Bronchial epithelial cell (primary cell): Measurements from ENCODE around the gene ZNF850. TPM values are rescaled to one million over a fixed set of nuclear protein-coding genes. Genes with fewer than 3 reads are reported as not detected.
A peak's percentile ranks its signal among the peaks of the same experiment; 100 is the strongest.

Experiments
- DNase-seq: peaks from one replicate; pipeline ENCODE4 v3.0.0-alpha.2; 2010; ENCODE audit warnings: low read depth
- FAIRE-seq: peaks from 2 replicates; lab custom pipeline; 2011; peaks lifted over from hg19 to GRCh38; lab: Jason Lieb, UNC
- H3K27me3 ChIP-seq: 2 replicates; pipeline ENCODE4 v1.5.1; 2011; ENCODE audit warnings: low read length; ENCODE audit not compliant: control insufficient read depth, insufficient read depth
- H3K36me3 ChIP-seq: 2 replicates; pipeline ENCODE4 v1.5.1; 2011; ENCODE audit warnings: low read length; ENCODE audit not compliant: control insufficient read depth, insufficient read depth
- H3K4me3 ChIP-seq: 2 replicates; pipeline ENCODE4 v1.5.1; 2011; ENCODE audit warnings: mild to moderate bottlenecking, low read depth, low read length, control low read depth
- total RNA-seq: library from RNA; depleted of rRNA; stranded (reverse); fragments of >200 nt; gene quantifications from 2 replicates; pipeline ENCODE4 v1.2.1, GENCODE V29; 2014
- TF ChIP-seq, protein P1 (sequence below): IDR thresholded peaks from 2 replicates; pipeline ENCODE4 v1.5.1; 2011; ENCODE audit warnings: mild to moderate bottlenecking, moderate library complexity, low read length, control low read depth, inconsistent platforms; ENCODE audit not compliant: insufficient read depth, severe bottlenecking

ZNF850 gene
- total RNA-seq, result 0.38 and 1.6 TPM in 2 replicates

DNA sequence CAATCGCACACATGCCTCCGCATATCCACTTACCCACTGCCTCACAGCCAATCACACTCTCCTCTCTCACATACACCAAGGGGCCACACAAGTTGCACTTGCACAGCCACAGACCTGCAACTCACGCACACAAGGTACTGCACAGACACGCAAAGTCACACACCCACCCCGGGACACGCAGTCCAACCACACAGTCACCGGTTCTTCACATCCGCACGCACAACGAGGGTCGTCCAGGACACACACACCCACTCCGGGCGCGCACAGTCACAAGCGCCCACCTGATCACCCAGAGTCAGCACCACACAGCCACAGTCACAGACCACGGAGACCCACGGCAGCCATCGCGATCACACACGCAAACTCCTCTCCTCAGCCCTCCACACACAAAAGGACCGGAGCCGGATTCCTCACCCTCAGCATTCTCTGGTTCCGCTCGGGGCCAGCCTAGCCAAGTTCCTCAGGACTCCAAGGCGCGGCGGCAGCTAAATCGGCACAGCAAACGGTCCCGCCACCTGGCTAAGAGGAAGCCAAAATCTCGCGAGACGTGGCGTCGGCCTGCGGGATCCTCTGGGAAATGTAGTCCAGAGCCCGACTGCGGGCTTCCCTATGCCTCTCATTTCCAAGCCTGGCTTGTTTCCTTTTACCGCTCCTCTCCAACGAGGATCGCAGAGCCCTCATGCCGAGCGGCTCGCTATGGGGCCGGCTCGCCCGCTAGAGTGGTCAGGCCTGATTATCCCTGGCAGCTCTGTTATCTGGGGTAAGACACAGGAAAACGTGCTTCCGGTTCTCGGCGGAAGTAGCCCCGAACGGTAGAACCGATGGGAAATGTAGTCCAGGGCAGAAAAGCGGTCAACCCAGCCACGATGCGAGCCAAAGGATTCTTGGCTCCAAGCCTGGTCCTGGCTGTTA lies at the start of gene ZNF850:
Gene ZNF850 (minus strand): TSS at position 497 of the 912 bp plus-strand sequence. CDS start 10,201 bp downstream, outside the sequence.
- peak; percentile 82 for DNase-seq
- H3K27me3 ChIP-seq, result no peaks in the 10 kb centered on the region
- H3K36me3 ChIP-seq, result no peaks in the 10 kb centered on the region
- TF ChIP-seq, protein P1, sequence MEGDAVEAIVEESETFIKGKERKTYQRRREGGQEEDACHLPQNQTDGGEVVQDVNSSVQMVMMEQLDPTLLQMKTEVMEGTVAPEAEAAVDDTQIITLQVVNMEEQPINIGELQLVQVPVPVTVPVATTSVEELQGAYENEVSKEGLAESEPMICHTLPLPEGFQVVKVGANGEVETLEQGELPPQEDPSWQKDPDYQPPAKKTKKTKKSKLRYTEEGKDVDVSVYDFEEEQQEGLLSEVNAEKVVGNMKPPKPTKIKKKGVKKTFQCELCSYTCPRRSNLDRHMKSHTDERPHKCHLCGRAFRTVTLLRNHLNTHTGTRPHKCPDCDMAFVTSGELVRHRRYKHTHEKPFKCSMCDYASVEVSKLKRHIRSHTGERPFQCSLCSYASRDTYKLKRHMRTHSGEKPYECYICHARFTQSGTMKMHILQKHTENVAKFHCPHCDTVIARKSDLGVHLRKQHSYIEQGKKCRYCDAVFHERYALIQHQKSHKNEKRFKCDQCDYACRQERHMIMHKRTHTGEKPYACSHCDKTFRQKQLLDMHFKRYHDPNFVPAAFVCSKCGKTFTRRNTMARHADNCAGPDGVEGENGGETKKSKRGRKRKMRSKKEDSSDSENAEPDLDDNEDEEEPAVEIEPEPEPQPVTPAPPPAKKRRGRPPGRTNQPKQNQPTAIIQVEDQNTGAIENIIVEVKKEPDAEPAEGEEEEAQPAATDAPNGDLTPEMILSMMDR, result no peak
- peak within 1 kb of the TSS; percentile 66 for H3K4me3 ChIP-seq
- no peak for FAIRE-seq

DNA sequence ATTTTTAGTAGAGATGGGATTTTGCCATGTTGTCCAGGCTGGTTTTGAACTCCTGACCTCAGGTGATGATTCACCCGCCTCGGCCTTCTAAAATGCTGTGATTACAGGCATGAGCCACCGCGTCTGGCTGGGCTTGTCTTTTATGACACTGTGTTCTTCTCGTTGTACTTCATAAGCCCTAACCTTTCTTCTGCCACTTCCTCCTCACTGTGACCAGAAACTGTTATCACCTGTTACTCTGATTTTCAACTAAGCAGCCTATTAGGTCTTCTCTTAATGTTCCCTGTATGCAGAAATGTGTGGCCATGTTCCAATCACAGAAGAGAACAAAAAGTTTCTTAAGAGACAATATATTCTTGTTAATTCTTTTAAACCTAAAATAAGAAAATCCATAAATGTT lies 49.2 kb upstream of the ZNF850 start:
- DNase-seq, result no peak
- H3K36me3 ChIP-seq, result peaks cover 10% of the 10 kb centered on the region
- H3K4me3 ChIP-seq, result no peak overlapping the region
- no peaks in the 10 kb centered on the region for H3K27me3 ChIP-seq
- no peak for FAIRE-seq
- TF ChIP-seq, protein P1, result no peak

DNA sequence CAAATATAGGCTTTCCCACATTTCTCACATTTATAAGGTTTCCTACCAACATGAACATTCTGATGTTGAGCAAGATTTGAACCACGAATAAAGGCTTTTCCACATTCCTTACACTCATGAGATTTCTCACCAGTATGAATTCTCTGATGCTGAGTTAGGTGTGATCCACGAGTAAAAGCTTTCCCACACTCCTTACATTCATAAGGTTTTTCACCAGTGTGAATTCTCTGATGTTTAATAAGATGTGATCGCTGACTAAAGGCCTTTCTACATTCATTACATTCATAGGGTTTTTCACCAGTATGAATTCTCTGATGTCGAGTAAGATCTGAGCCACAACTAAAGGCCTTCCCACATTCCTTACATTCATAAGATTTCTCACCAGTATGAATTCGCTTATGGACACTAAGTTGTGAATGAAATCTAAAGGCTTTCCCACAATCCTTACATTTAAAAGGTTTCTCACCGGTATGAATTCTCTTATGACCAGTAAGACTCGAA lies 46.6 kb upstream of the ZNF850 start:
- H3K4me3 ChIP-seq, result no peak overlapping the region
- DNase-seq (no peak), FAIRE-seq (no peak)
- H3K36me3 ChIP-seq, result peaks cover 6% of the 10 kb centered on the region
- H3K27me3 ChIP-seq, result no peaks in the 10 kb centered on the region
- TF ChIP-seq, protein P1, result no peak

DNA sequence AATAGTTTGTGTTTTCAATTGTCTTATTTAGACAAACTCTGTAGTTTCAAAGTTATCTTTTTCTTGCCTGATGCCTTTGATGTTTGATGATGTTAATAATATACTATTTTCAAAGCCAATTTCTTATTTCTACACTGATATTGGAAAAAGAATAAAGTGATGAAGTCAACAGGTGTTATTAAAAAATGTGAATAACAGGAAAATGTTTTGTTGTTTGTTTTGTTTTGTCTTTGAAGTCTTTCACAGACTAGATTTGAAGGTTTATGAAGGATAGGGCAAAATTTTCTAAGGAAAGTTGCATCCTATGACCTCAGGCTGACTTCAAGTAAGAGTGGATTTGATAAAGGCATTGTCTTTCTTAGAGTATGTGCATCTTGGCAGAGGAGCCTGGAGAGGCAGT lies 34.4 kb upstream of the ZNF850 start:
- no peak overlapping the region for H3K4me3 ChIP-seq
- FAIRE-seq (no peak), DNase-seq (no peak)
- H3K27me3 ChIP-seq, result no peaks in the 10 kb centered on the region
- no peaks in the 10 kb centered on the region for H3K36me3 ChIP-seq
- TF ChIP-seq, protein P1, result no peak

DNA sequence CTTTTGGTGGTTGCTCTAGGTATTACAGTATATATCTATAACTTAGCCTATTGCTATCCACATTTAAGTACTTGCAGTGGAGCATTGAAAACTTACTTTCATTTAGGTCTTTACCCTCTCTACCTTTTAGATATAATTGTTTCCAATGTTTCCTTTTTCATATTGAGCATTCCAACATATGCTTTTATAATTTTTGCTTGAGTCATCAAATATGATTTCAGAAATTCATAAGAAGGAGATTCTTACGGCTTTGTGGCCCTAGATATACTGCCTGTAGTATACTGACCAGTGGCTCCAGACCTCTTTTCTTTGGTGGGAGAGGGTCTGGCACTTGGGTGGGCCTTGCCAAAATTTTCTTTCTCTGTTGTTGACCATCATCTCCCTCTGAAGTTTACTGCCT lies 32.8 kb upstream of the ZNF850 start:
- TF ChIP-seq, protein P1, result no peak
- no peak overlapping the region for H3K4me3 ChIP-seq
- no peak for DNase-seq
- FAIRE-seq, result no peak
- no peaks in the 10 kb centered on the region for H3K36me3 ChIP-seq
- H3K27me3 ChIP-seq, result no peaks in the 10 kb centered on the region
